HG02840 (cell line): ENCODE measurements around the gene FANCD2.
"Not testable (repeated sequence)": the region's sequence is repeated elsewhere in the genome, so short reads cannot be mapped to it uniquely, and the experiment has no call there.

Source experiments
- ATAC-seq: cut with Tn5 transposase; IDR thresholded peaks from one replicate; pipeline ENCODE4 v1.9.1; 2021; ENCODE audit warnings: mild to moderate bottlenecking, moderate library complexity, moderate number of reproducible peaks; ENCODE audit not compliant: unreplicated experiment, low FRiP score

Gene FANCD2

GRCh38 chr3:10011631-10012030 is 14.6 kb upstream of the FANCD2 start:
- ATAC-seq, result no peak

- no peak for ATAC-seq
Measured at GRCh38 chr3:10012106-10012505, 14.1 kb upstream of the FANCD2 start.

GRCh38 chr3:10015461-10015904 is 10.8 kb upstream of the FANCD2 start:
- ATAC-seq, result no peak

GRCh38 chr3:10017636-10018292 is 8.5 kb upstream of the FANCD2 start:
- ATAC-seq, result no peak

- not testable (repeated sequence) for ATAC-seq
Measured at GRCh38 chr3:10018806-10019205, 7.4 kb upstream of the FANCD2 start.

GRCh38 chr3:10019326-10019725 is 6.9 kb upstream of the FANCD2 start:
- ATAC-seq, result no peak

GRCh38 chr3:10021856-10022775 is 4.1 kb upstream of the FANCD2 start:
- ATAC-seq, result no peak

- no peak for ATAC-seq
Measured at GRCh38 chr3:10023587-10024310, 2.5 kb upstream of the FANCD2 start.

- ATAC-seq, result no peak
Measured at GRCh38 chr3:10025205-10026083, 793 bp upstream of the FANCD2 start.

- ATAC-seq, result no peak
Measured at GRCh38 chr3:10041034-10041433, 14.8 kb downstream of the FANCD2 start.

- no peak for ATAC-seq
Measured at GRCh38 chr3:10047876-10048275, 21.6 kb downstream of the FANCD2 start.

GRCh38 chr3:10053054-10053453 is 26.8 kb downstream of the FANCD2 start:
- ATAC-seq, result not testable (repeated sequence)

- ATAC-seq, result no peak
Measured at GRCh38 chr3:10055097-10055496, 28.9 kb downstream of the FANCD2 start.

- not testable (repeated sequence) for ATAC-seq
Measured at GRCh38 chr3:10070077-10070476, 43.8 kb downstream of the FANCD2 start.

- no peak for ATAC-seq
Measured at GRCh38 chr3:10074666-10075065, 48.4 kb downstream of the FANCD2 start.

- ATAC-seq, result no peak
Measured at GRCh38 chr3:10081871-10082270, 55.6 kb downstream of the FANCD2 start.

- ATAC-seq, result no peak
Measured at GRCh38 chr3:10085738-10086137, 59.5 kb downstream of the FANCD2 start.

- no peak for ATAC-seq
Measured at GRCh38 chr3:10088256-10088655, 62.0 kb downstream of the FANCD2 start.

- ATAC-seq, result no peak
Measured at GRCh38 chr3:10090179-10090578, 63.9 kb downstream of the FANCD2 start.

GRCh38 chr3:10090774-10091173 is 64.5 kb downstream of the FANCD2 start:
- ATAC-seq, result not testable (repeated sequence)
